NAMALWA (cell line): ENCODE measurements around the gene LRRC4C.
"Not testable (repeated sequence)": the region's sequence is repeated elsewhere in the genome, so short reads cannot be mapped to it uniquely, and the experiment has no call there.

Source experiments
- DNase-seq: peaks from one replicate; pipeline ENCODE4 v3.0.0-alpha.2; 2015; ENCODE audit warnings: low spot score

LRRC4C gene

DNA sequence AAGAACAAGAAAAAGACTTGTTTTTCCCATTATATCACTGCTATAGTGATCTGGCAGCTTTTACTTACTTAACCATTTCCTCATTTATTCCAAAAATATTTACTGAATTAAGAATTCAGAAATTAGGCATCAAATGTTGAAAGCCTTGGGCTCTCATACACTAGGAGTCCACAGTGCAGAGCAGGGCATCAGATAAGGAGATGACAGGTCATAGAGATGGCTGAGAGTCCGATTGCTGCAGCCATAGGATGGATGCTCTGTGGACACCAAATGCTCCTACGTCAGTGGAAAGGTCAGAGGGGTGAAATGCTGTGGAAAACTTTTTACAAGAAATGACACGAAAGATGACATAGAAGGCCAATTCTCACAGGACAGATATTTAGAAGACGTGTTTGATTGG lies 771.1 kb downstream of the LRRC4C start:
- DNase-seq = no peak

- no peak for DNase-seq
Observed at GRCh38 chr11:40686765-40687164, 772.7 kb downstream of the LRRC4C start.

DNA sequence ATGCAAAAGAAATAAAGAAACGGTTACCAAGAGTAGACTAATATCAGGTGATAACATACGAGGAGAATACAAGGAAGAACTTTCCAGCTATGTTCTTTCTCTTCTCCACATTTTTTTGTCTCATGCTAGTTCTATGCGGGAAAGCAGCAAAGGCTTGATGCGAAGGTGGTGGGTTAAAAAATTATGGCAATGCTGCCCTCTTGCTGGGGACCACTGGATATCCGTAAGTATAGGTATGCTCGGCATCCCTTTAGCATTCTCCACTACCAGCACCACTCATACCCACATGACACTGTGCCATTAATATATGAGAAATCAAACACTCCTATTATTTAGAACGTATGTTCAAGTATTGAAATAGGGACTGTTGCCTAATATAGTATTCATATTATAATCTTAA lies 776.4 kb downstream of the LRRC4C start:
- no peak for DNase-seq

GRCh38 chr11:40679276-40679675 lies 780.2 kb downstream of the LRRC4C start:
- DNase-seq = no peak

- DNase-seq = no peak
Observed at GRCh38 chr11:40647295-40647694, 812.2 kb downstream of the LRRC4C start.

- DNase-seq = no peak
Observed at GRCh38 chr11:40642284-40642683, 817.2 kb downstream of the LRRC4C start.

DNA sequence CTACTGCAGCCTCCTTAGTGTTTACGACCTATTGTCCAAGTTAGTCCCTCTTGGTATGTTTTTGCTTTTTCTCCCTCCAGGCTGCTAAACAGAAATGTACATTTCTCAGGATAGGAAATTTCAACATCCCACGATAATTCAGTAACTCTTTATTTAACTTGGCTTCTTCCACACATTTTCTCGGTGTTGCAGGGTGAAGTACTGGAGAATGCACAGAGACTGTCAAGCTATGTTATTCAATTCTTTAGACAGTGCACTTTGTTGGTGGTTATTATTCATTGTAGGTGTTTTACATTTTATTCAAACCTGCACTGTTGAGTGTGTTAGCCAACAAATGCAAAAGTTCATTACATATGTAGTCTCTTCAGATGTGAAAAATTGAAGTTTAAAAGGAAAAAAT lies 839.8 kb downstream of the LRRC4C start:
- DNase-seq = no peak

DNA sequence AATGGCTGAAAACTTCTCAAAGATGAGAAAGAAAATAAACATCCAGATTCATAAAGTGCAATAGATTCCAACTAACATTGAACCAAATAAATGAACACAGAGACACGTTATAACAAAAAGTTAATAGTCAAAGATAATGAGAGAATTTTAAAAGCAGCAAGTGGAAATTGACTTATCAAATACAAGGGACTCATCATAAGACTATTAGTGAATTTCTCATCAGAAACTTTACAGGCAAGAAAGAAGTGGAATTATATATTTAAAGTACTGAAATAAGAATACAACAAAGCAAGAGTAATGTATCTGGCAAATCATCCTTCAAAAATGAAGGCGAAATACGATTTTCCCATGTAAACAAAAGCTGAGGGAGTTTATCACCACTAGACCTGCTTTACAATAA lies 852.7 kb downstream of the LRRC4C start:
- no peak for DNase-seq

- no peak for DNase-seq
Observed at GRCh38 chr11:40602866-40603552, 856.4 kb downstream of the LRRC4C start.

DNA sequence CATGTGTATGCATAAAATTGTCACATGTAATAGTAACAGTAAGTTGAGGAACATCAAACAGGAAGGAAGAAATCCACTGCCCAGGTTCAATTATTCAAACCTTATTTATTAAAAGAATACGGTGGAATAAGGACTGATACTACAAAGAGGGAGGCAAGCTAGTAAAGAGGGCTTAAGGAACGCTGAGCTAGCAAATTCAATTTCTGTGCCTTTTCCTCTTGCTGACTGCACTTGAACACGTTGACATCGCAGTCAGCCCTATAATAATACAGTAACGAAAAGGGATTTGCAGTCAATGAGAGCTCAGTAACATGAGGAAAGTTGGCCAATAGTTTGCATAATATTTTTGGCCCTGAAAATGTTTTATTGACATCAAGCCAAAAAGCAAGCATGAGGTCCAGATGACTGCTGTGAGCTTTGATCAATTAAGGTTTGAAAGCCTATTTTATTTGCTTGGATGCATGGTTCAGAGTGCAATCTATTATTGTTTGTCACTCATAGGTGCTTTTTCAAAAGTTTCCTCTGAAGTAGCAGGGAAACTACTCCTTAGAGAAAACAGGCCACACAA lies 861.8 kb downstream of the LRRC4C start:
- no peak for DNase-seq

DNA sequence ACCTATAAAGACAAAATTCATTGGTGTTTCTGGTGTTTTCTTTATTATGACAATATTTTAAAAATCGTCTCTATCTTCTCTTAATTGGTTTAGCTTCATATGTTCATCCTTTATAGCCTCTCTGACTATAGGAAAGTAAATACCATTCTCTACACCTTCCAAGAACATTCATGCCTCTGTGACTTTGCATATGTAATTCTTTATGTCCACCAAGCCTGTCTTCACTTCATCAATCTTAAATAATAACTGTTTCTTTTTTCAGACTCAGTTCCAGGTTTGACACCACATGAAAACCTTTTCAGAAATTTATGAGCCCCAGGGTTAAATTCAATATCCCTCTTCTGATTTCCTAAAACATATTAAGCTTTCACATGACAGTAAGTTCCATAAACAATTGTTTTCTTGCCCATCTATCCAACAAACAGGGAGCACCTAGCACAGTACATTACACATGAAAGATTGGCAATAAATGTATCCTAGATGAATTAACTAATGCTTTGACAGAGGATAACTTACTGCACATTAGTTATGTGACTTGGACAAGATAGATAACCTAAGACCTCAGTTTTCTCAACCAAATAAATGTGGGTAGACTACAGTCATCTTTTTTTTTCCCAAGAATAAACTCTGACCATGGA lies 886.1 kb downstream of the LRRC4C start:
- no peak for DNase-seq

DNA sequence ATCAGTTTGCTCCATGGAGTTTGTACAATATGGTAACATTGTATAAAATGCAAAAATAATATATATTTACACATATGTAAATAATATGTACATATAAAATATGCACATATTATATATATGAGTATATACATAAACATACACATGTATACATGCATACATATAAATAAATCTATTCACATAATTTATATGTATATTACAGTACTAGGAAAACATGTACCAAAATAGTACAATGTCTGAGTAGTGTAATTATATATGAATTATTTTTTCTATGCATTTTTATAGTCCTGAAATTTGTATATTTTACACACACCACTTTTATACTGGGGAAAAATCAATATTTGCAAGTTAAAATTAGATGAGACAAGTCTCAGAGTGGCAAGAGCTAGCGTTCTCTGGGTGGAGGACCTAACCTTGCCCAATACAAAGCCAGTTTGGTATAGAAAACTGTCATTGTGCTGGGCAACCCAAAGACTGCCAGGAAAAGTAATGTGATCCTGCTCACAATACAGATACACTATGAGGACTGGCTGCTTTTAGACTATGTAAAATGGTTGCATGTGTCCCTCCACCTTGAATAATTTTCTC lies 889.4 kb downstream of the LRRC4C start:
- no peak for DNase-seq

- no peak for DNase-seq
Observed at GRCh38 chr11:40567392-40567791, 892.1 kb downstream of the LRRC4C start.

DNA sequence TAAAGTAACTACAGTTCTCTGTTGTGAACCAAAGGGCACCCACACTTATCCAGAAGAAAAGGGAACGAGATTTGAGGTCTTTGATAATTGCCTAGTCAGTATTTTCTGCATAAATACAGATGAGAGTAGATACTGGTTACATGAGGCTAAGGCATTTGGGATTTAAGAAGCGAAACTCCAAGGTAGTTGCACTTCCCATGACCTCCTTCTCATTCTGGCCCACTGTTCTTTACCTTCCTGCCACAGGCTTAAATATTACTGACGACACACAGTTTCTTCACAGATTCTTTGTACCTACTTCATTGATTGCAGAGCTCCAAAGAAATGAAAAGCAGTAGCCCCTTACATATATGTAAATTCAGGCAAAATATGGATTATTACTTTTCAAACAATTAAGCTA lies 915.3 kb downstream of the LRRC4C start:
- DNase-seq = no peak

DNA sequence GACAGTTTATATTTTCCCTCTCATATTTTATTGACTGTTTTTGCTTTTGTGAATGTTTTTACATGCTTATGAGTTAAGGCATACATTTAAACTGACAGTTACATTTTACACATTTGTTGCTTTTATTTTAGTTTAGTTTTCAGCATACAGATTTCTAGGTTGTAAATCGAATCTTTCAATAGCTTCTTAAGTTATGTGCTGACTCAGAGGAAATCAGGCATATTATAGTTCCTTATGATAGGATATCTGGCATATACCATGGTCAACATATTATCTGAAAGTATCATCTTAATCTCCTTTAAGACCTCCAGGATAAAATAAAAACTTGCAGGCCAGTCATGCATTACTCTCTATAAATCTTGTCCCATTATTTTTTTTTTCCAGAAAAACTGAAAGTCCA lies 916.6 kb downstream of the LRRC4C start:
- no peak for DNase-seq

DNA sequence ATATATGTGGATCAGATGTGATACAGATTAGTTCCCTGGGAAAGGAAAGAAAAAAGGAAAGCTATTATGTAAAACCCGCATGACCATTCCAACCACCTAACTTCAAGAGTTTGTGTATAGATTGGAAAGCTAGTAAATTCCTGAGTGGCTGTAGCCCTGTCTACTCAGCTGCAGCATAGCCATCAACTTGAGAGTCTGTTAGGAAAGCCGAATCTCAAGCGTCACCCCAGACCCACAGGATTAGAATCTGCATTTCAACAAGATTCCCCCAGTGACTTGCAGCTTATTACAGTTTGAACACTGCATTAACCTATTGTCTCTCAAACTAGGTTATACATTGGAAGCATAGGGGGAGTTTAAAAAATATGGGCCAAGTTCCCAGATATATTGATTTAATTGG lies 921.7 kb downstream of the LRRC4C start:
- no peak for DNase-seq

DNA sequence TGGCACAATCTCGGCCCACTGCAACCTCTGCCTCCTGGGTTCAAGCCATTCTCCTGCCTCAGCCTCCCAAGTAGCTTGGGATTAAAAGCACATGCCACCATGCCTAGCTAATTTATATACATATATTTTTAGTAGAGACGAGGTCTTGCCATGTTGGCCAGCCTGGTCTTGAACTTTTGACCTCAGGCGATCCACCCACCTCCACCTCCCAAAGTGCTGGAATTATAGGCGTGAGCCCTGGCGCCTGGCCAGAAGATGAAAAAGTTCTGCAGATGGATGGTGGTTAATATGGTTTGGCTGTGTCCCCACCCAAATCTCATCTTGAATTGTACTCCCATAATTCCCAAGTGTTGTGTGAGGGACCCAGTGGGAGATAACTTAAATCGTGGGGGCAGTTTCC lies 937.4 kb downstream of the LRRC4C start:
- DNase-seq = not testable (repeated sequence)

DNA sequence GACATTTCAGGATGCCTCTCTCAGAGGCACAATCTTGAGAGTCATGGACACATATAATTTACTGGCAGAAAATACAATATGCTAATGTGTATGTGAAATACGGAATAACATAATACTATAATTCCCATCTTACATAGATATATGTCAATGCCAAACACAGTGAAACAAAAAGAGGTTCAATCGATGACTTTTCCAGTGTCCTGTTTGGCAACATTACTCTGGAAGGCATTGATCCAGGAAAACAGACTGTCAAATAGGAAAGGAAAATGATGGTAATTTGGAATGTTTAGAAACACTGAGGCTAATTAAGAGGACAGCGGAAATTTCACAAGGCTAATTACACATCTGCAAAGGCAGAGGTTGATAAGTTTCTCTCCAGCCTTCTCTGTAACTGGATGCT lies 942.3 kb downstream of the LRRC4C start:
- no peak for DNase-seq

GRCh38 chr11:40514124-40514523 lies 945.3 kb downstream of the LRRC4C start:
- DNase-seq = no peak

DNA sequence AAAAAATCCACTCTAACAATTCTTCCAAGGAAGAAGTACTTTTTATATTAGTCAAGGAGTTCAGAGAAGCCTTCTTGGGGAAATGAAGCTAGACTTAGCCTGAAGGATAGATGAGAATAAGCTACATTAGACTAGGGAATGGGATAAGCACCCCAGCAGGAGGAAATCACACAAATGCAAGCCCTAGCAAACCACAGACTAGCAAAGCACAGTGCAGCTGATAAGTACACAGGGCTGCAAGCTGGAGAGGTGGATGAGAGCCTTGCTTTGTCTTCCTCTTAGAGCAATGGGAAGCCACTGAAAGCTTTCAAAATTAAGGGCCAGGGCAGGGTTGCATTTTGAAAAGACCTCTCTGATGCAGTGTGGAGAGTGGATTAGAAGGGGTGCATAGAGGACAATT lies 946.2 kb downstream of the LRRC4C start:
- DNase-seq = no peak

GRCh38 chr11:40508303-40508702 lies 951.1 kb downstream of the LRRC4C start:
- DNase-seq = no peak

DNA sequence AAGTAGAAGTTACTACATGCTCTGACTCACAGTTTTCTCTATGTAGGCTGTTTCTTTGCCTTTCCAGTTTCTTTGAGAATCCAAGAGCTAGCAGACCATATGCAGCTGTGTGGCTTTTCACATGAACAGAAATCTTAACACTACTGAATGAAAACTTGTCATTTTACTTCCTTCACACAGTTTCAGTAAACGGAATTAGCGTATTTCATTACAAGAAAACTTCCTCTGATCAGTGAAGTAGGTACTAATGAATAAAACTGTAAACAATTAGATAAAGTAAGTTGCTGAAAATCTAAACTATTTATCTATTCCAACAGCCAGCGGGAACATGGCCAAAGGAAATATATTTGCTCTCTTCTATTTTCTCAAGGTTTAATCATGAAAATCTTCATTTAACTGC lies 953.2 kb downstream of the LRRC4C start:
- no peak for DNase-seq

- no peak for DNase-seq
Observed at GRCh38 chr11:40491341-40491740, 968.1 kb downstream of the LRRC4C start.
